H1 (cell line): ENCODE data around the gene SOX1. TPM values are rescaled to one million over a fixed set of nuclear protein-coding genes. Genes with fewer than 3 reads are reported as not detected.

Experiments used
- CBX5 ChIP-seq: fragments of 300-800, 300-1000 bp; sonication (generic); IDR thresholded peaks from 2 replicates; pipeline ENCODE4 v1.7.1; 2016; ENCODE audit warnings: antibody characterized with exemption, low read length, low read depth
- CEBPB ChIP-seq: IDR thresholded peaks from 2 replicates; pipeline ENCODE4 v1.6.1; 2012; ENCODE audit warnings: low read depth, low read length
- PHF8 ChIP-seq: fragments of 200-600 bp; sonication (generic); conservative IDR thresholded peaks from 2 replicates; pipeline ENCODE4 v1.7.1; 2012; ENCODE audit warnings: low read depth, mild to moderate bottlenecking, inconsistent platforms, low read length, moderate library complexity
- SRF ChIP-seq: IDR thresholded peaks from 2 replicates; pipeline ENCODE4 v1.6.1; 2011; ENCODE audit warnings: mild to moderate bottlenecking, low read depth, low read length, moderate library complexity
- polyA plus RNA-seq, 7 experiments: library from polyadenylated mRNA; depleted of rRNA in 3 of 7; stranded (reverse) in 5 of 7; unstranded in 2 of 7; fragments of >200 nt in 5 of 7; fragments of 200-250 nt in 2 of 7; gene quantifications; 1 replicate in 5 of 7; 2 replicates in 1 of 7; 4 replicates in 1 of 7; pipeline versions ENCODE4 v1.2.1 to v1.2.3, GENCODE V29; 2011 to 2013; ENCODE audit warnings: missing spikeins in 2 of 7, mixed read lengths in 2 of 7
- total RNA-seq: library from RNA; stranded (reverse); fragmentation: NEBNext Ultra II Directional; extraction: Animal tissue kit (Norgen Biotek cat#: 25700); gene quantifications from 2 replicates; pipeline ENCODE4 v1.2.1, GENCODE V29; 2021

SOX1 gene
- total and polyA plus RNA-seq, 2 of the 8 experiments (the other 6 are each of a cell fraction or from before 2014, with no cell fraction given): 0.03 to 0.09 TPM

- no peak for TF ChIP-seq PHF8
- TF ChIP-seq CBX5: no peak
- TF ChIP-seq SRF: no peak
- no peak for TF ChIP-seq CEBPB
Measured at GRCh38 chr13:112028481-112028880, 38.5 kb upstream of the SOX1 start (continued).
